OCI-LY7 (cell line): ENCODE measurements around the gene HMGN4. TPM values are rescaled to one million over a fixed set of nuclear protein-coding genes. Genes with fewer than 3 reads are reported as not detected.
A peak's percentile ranks its signal among the peaks of the same experiment; 100 is the strongest.

Experiments
- BruUV-seq: library from RNA; stranded (reverse); fragments of 400-500 nt; replicated peaks from 2 replicates; lab custom pipeline; 2021; lab: Mats Ljungman, UMichigan
- CTCF ChIA-PET: fragments of 300-600 bp; sonication (Branson Sonifier 250); formaldehyde crosslinking; loops from one replicate; lab custom pipeline; 2022; ENCODE audit warnings: antibody characterized with exemption; ENCODE audit not compliant: unreplicated experiment; lab: Charles Lee
- POLR2A ChIA-PET: fragments of 300-600 bp; sonication (Branson Sonifier 250); formaldehyde crosslinking; loops from one replicate; lab custom pipeline; 2022; ENCODE audit warnings: antibody characterized with exemption; lab: Charles Lee
- DNase-seq: peaks from one replicate; pipeline ENCODE4 v3.0.0-alpha.2; 2015; ENCODE audit warnings: low spot score
- H2AFZ ChIP-seq: fragments of 200-600 bp; sonication (generic), shearing (Covaris generic); 2 replicates; pipeline ENCODE4 v1.6.1; 2014; ENCODE audit warnings: mild to moderate bottlenecking, antibody characterized with exemption, low read length, moderate library complexity
- H3K27ac ChIP-seq: fragments of 200-600 bp; sonication (generic); 2 replicates; pipeline ENCODE4 v1.5.1; 2014; ENCODE audit warnings: mixed run types, low read depth, mild to moderate bottlenecking, moderate library complexity, low read length, inconsistent platforms; ENCODE audit not compliant: poor library complexity, severe bottlenecking
- H3K36me3 ChIP-seq: fragments of 200-600 bp; sonication (generic); 2 replicates; pipeline ENCODE4 v1.6.1; 2014; ENCODE audit warnings: mild to moderate bottlenecking, antibody characterized with exemption, low read length, moderate library complexity, mixed read lengths; ENCODE audit not compliant: insufficient read depth
- H3K4me1 ChIP-seq: fragments of 200-600 bp; sonication (generic); 2 replicates; pipeline ENCODE4 v1.5.1; 2014; ENCODE audit warnings: mild to moderate bottlenecking, low read length; ENCODE audit not compliant: insufficient read depth, poor library complexity, severe bottlenecking
- H3K4me2 ChIP-seq: fragments of 200-600 bp; sonication (generic); 2 replicates; pipeline ENCODE4 v1.6.1; 2014; ENCODE audit warnings: mild to moderate bottlenecking, low read length
- H3K4me3 ChIP-seq: fragments of 200-600 bp; sonication (generic); 2 replicates; pipeline ENCODE4 v1.5.1; 2014; ENCODE audit warnings: mild to moderate bottlenecking, low read depth, low read length; ENCODE audit not compliant: poor library complexity, severe bottlenecking
- H3K79me2 ChIP-seq: fragments of 200-600 bp; sonication (generic); 2 replicates; pipeline ENCODE4 v1.6.1; 2016; ENCODE audit warnings: low read depth, mild to moderate bottlenecking, low read length, moderate library complexity, mixed read lengths; ENCODE audit not compliant: insufficient read depth
- H3K9me2 ChIP-seq: fragments of 200-600 bp; sonication (generic); 2 replicates; pipeline ENCODE4 v1.6.1; 2016; ENCODE audit warnings: mild to moderate bottlenecking, low read length, mixed read lengths; ENCODE audit not compliant: insufficient read depth
- H3K9me3 ChIP-seq: fragments of 200-600 bp; sonication (generic); 2 replicates; pipeline ENCODE4 v1.6.1; 2014; ENCODE audit warnings: mild to moderate bottlenecking, mixed run types, low read length, mixed read lengths
- H4K20me1 ChIP-seq: fragments of 200-600 bp; sonication (generic); 2 replicates; pipeline ENCODE4 v1.6.1; 2014; ENCODE audit warnings: mild to moderate bottlenecking, antibody characterized with exemption, low read length, moderate library complexity, mixed read lengths; ENCODE audit not compliant: insufficient read depth
- CTCF ChIP-seq: fragments of 200-600 bp; sonication (generic); conservative IDR thresholded peaks from 2 replicates; pipeline ENCODE4 v1.5.1; 2014; ENCODE audit warnings: mild to moderate bottlenecking, antibody characterized with exemption, low read length, moderate library complexity, mixed read lengths
- EZH2phosphoT487 ChIP-seq: fragments of 200-600 bp; sonication (generic); IDR thresholded peaks from 2 replicates; pipeline ENCODE4 v1.6.1; 2018; ENCODE audit warnings: low read depth, borderline replicate concordance, mild to moderate bottlenecking, mixed run types, antibody characterized with exemption, low read length, moderate library complexity, mixed read lengths
- intact Hi-C: fragments of 100-400 bp; cut with micrococcal nuclease; formaldehyde crosslinking; loops from one replicate; pipeline ENCODE4 v1.10.0; 2022; ENCODE audit not compliant: unreplicated experiment
- total RNA-seq, 2 experiments: library from RNA; depleted of rRNA in 1 of 2; stranded (reverse); fragments of >200 nt in 1 of 2; shearing (Covaris generic) in 1 of 2; gene quantifications; 2 replicates each; pipeline ENCODE4 v1.2.3, GENCODE V29; 2014 to 2022

The HMGN4 gene
- total RNA-seq, 2 experiments from 2014 or later = 104 to 113 TPM

- no TSS peak for BruUV-seq
- peak; percentile 80 for DNase-seq
- Histone ChIP-seq H3K79me2 (peaks cover 17% of the 10 kb centered on the region), H3K9me3 (no peaks in the 10 kb centered on the region), H4K20me1 (no peaks in the 10 kb centered on the region), H3K4me1 (peaks cover 52% of the 10 kb centered on the region), H3K9me2 (no peaks in the 10 kb centered on the region), H3K4me3 (peak overlapping the region; percentile 25), H3K4me2 (peak overlapping the region; percentile 80), H3K36me3 (peaks cover 8% of the 10 kb centered on the region; the same call in 1 of the 2 replicates), H2AFZ (peak overlapping the region; percentile 95), H3K27ac (peak overlapping the region; percentile 93)
- TF ChIP-seq EZH2phosphoT487 (no peak), CTCF (no peak)
- ChIA-PET POLR2A (interaction anchor here (0.8 to 3.8 kb wide), 6 partner anchors 11 to 375 kb away, joined by 3 to 28 read pairs (median 4); no protein-coding TSS in a partner anchor), CTCF (no interaction called here)
- intact Hi-C loops = loop anchor here (5.0 kb wide), 2 partner anchors 223 to 318 kb away; a partner anchor contains a TSS
Observed at GRCh38 chr6:26534681-26535465, 3.3 kb upstream of the HMGN4 start.

GRCh38 chr6:26536571-26537159, 1.5 kb upstream of the HMGN4 start:
- CTCF ChIA-PET = no interaction called here

More at GRCh38 chr6:26536571-26537159, 1.5 kb upstream of the HMGN4 start:
- peak overlapping the region; percentile 80 for H3K4me2 ChIP-seq
- peaks cover 69% of the 10 kb centered on the region for H3K4me1 ChIP-seq
- intact Hi-C loops = loop anchor here (1.0 to 5.0 kb wide), 7 partner anchors 15 to 319 kb away; a partner anchor contains a TSS
- H3K9me2 ChIP-seq = no peaks in the 10 kb centered on the region
- no peaks in the 10 kb centered on the region for H3K9me3 ChIP-seq
- POLR2A ChIA-PET = interaction anchor here (0.5 to 3.8 kb wide), 13 partner anchors 10 to 377 kb away, joined by 3 to 28 read pairs (median 3); no protein-coding TSS in a partner anchor
- H3K4me3 ChIP-seq = peak overlapping the region; percentile 97
- peaks cover 35% of the 10 kb centered on the region for H3K79me2 ChIP-seq
- H4K20me1 ChIP-seq = no peaks in the 10 kb centered on the region
- TF ChIP-seq EZH2phosphoT487 = no peak
- no peak for TF ChIP-seq CTCF
- peaks cover 24% of the 10 kb centered on the region for H3K36me3 ChIP-seq
- DNase-seq = peak; percentile 86
- H3K27ac ChIP-seq = peak overlapping the region; percentile 93
- BruUV-seq = no TSS peak
- peak overlapping the region; percentile 75 for H2AFZ ChIP-seq
